Smooth muscle cell (in vitro differentiated cells): Measurements from ENCODE around the gene FFAR3. TPM values are rescaled to one million over a fixed set of nuclear protein-coding genes. Genes with fewer than 3 reads are reported as not detected.

ENCODE experiments used
- DNase-seq: peaks from one replicate; lab custom pipeline; 2025; ENCODE audit not compliant: unreplicated experiment; lab: John Stamatoyannopoulos, UW
- H2AFZ ChIP-seq: fragments of 200-600 bp; sonication (generic); 2 replicates; pipeline ENCODE4 v1.6.0; 2016; ENCODE audit warnings: antibody characterized with exemption, low read depth, mild to moderate bottlenecking
- H3F3A ChIP-seq: fragments of 200-600 bp; sonication (generic); 2 replicates; pipeline ENCODE4 v1.6.0; 2017; ENCODE audit warnings: antibody characterized with exemption, low read depth
- H3K27ac ChIP-seq: fragments of 200-600 bp; sonication (generic); 2 replicates; pipeline ENCODE4 v1.5.1; 2016; ENCODE audit warnings: low read depth, mild to moderate bottlenecking
- H3K27me3 ChIP-seq: fragments of 200-600 bp; sonication (generic); 2 replicates; pipeline ENCODE4 v1.6.1; 2016; ENCODE audit warnings: low read depth, mild to moderate bottlenecking
- H3K36me3 ChIP-seq: fragments of 200-600 bp; sonication (generic); 2 replicates; pipeline ENCODE4 v1.5.1; 2016; ENCODE audit warnings: low read depth
- H3K4me1 ChIP-seq: fragments of 200-600 bp; sonication (generic); 2 replicates; pipeline ENCODE4 v1.5.1; 2016; ENCODE audit warnings: low read depth
- H3K4me2 ChIP-seq: fragments of 200-600 bp; sonication (generic); 2 replicates; pipeline ENCODE4 v1.6.0; 2016; ENCODE audit warnings: mild to moderate bottlenecking
- H3K4me3 ChIP-seq: fragments of 200-600 bp; sonication (generic); 2 replicates; pipeline ENCODE4 v1.5.1; 2016; ENCODE audit warnings: mild to moderate bottlenecking
- H3K79me2 ChIP-seq: fragments of 200-600 bp; sonication (generic); 2 replicates; pipeline ENCODE4 v1.6.0; 2016; ENCODE audit warnings: low read depth, mild to moderate bottlenecking
- H3K9ac ChIP-seq: fragments of 200-600 bp; sonication (generic); 2 replicates; pipeline ENCODE4 v1.6.0; 2016; ENCODE audit warnings: low read depth
- H3K9me3 ChIP-seq: fragments of 200-600 bp; sonication (generic); replicated peaks from 2 replicates; pipeline ENCODE4 v1.5.1; 2016; ENCODE audit warnings: low read depth
- H4K20me1 ChIP-seq: fragments of 200-600 bp; sonication (generic); 2 replicates; pipeline ENCODE4 v1.6.0; 2016; ENCODE audit warnings: low read depth
- WGBS: methylation state at CpG from one replicate; pipeline ENCODE4 v1.1.7; 2016; ENCODE audit warnings: low lambda C conversion rate; 5-methylcytosine and 5-hydroxymethylcytosine counted together
- polyA plus RNA-seq: library from polyadenylated mRNA; unstranded; fragments of >200 nt; fragmentation: Nextera tagmentation; extraction: Ambion mirVana; gene quantifications from 2 replicates; pipeline ENCODE4 v1.2.1, GENCODE V29; 2016
- total RNA-seq: library from RNA; depleted of rRNA; stranded (reverse); fragments of >200 nt; gene quantifications from 2 replicates; pipeline ENCODE4 v1.2.3, GENCODE V29; 2014
- TF ChIP-seq, protein P1 (sequence below): fragments of 200-600 bp; sonication (generic); IDR thresholded peaks from 2 replicates; pipeline ENCODE4 v1.5.1; 2017; ENCODE audit warnings: borderline replicate concordance, mild to moderate bottlenecking, antibody characterized with exemption; ENCODE audit not compliant: insufficient read depth, poor library complexity, severe bottlenecking

Gene FFAR3
- total and polyA plus RNA-seq, 2 experiments from 2014 or later = not detected

GRCh38 chr19:35320065-35320713 is 38.1 kb upstream of the FFAR3 start:
- Histone ChIP-seq H3F3A (no peaks in the 10 kb centered on the region), H3K4me2 (no peak overlapping the region), H3K4me3 (no peak overlapping the region), H3K27me3 (no peaks in the 10 kb centered on the region), H3K79me2 (no peaks in the 10 kb centered on the region), H4K20me1 (no peaks in the 10 kb centered on the region), H3K4me1 (no peaks in the 10 kb centered on the region), H3K27ac (no peak overlapping the region), H2AFZ (no peak overlapping the region), H3K36me3 (no peaks in the 10 kb centered on the region), H3K9ac (no peak overlapping the region), H3K9me3 (no peaks in the 10 kb centered on the region)
- TF ChIP-seq, protein P1, sequence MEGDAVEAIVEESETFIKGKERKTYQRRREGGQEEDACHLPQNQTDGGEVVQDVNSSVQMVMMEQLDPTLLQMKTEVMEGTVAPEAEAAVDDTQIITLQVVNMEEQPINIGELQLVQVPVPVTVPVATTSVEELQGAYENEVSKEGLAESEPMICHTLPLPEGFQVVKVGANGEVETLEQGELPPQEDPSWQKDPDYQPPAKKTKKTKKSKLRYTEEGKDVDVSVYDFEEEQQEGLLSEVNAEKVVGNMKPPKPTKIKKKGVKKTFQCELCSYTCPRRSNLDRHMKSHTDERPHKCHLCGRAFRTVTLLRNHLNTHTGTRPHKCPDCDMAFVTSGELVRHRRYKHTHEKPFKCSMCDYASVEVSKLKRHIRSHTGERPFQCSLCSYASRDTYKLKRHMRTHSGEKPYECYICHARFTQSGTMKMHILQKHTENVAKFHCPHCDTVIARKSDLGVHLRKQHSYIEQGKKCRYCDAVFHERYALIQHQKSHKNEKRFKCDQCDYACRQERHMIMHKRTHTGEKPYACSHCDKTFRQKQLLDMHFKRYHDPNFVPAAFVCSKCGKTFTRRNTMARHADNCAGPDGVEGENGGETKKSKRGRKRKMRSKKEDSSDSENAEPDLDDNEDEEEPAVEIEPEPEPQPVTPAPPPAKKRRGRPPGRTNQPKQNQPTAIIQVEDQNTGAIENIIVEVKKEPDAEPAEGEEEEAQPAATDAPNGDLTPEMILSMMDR = no peak
- 83% methylated on average over 12 of the region's 12 CpGs for WGBS
- DNase-seq = no peak

DNA sequence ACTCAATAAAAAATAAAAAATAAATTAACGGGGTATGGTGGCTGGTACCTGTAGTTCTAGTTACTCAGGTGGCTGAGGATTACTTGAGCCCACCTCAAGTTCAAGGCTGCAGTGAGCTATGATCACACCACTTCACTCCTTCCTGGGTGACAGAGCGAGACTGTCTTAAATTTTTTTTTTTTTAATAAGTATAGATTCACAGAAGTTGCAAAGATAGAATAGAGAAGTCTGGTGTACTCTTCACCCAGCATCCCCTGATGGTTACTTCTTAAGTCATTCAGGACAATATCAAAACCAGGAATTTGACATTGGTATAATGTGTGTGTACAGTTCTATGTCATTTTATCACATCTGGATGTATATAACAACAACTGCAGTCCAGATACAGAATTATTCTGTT is 37.0 kb upstream of the FFAR3 start:
- no peak for DNase-seq
- H4K20me1 ChIP-seq = no peaks in the 10 kb centered on the region
- WGBS = 92% methylated on average over 2 of the region's 2 CpGs
- no peaks in the 10 kb centered on the region for H3K9me3 ChIP-seq
- H3K4me3 ChIP-seq = no peak overlapping the region
- H3K27me3 ChIP-seq = peaks cover 4% of the 10 kb centered on the region
- H3K9ac ChIP-seq = no peak overlapping the region
- H3K27ac ChIP-seq = no peak overlapping the region
- no peaks in the 10 kb centered on the region for H3K36me3 ChIP-seq
- H3K4me1 ChIP-seq = no peaks in the 10 kb centered on the region
- H3K79me2 ChIP-seq = no peaks in the 10 kb centered on the region
- no peak overlapping the region for H3K4me2 ChIP-seq
- TF ChIP-seq, protein P1 = no peak
- H3F3A ChIP-seq = no peaks in the 10 kb centered on the region
- no peak overlapping the region for H2AFZ ChIP-seq

DNA sequence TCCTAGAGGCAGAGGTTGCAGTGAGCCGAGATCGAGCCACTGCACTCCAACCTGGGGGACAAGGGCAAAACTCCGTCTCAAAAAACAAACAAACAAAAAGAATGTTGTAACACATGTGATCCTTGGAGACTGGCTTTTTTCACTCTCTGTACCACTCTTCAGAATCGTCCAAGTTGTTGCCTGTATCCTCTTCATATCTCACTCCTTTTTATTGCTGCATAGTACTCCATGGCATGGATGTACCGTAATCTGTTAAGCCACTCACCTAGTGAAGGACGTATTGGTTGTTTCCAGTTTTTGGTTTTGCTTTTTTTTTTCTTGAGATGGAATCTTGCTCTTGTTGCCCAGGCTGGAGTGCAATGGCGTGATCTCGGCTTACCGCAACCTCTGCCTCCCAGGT is 36.2 kb upstream of the FFAR3 start:
- Histone ChIP-seq H3K9ac (no peak overlapping the region), H3K27me3 (peaks cover 6% of the 10 kb centered on the region), H2AFZ (no peak overlapping the region), H3K79me2 (no peaks in the 10 kb centered on the region), H3K9me3 (no peaks in the 10 kb centered on the region), H3F3A (no peaks in the 10 kb centered on the region), H3K4me1 (no peaks in the 10 kb centered on the region), H4K20me1 (no peaks in the 10 kb centered on the region), H3K36me3 (no peaks in the 10 kb centered on the region), H3K27ac (no peak overlapping the region), H3K4me3 (no peak overlapping the region), H3K4me2 (no peak overlapping the region)
- 95% methylated on average over 9 of the region's 9 CpGs for WGBS
- no peak for DNase-seq
- TF ChIP-seq, protein P1 = no peak

GRCh38 chr19:35327642-35328041 is 30.6 kb upstream of the FFAR3 start:
- Histone ChIP-seq H3K4me2 (no peak overlapping the region), H4K20me1 (no peaks in the 10 kb centered on the region), H3K9me3 (no peaks in the 10 kb centered on the region), H3K27me3 (peaks cover 6% of the 10 kb centered on the region), H3K4me1 (no peaks in the 10 kb centered on the region), H3K36me3 (no peaks in the 10 kb centered on the region), H3K9ac (no peak overlapping the region), H3K27ac (no peak overlapping the region), H2AFZ (no peak overlapping the region), H3F3A (no peaks in the 10 kb centered on the region), H3K4me3 (no peak overlapping the region), H3K79me2 (no peaks in the 10 kb centered on the region)
- no peak for DNase-seq
- TF ChIP-seq, protein P1 = no peak
- 75% methylated on average over 4 of the region's 4 CpGs for WGBS
